SU-DHL-6 (cell line): Measurements from ENCODE around the gene APBA2.

ENCODE experiments used
- EZH2phosphoT487 ChIP-seq: fragments of 200-600 bp; sonication (generic), shearing (Covaris generic); conservative IDR thresholded peaks from 2 replicates; pipeline ENCODE4 v1.6.1; 2018; ENCODE audit warnings: mild to moderate bottlenecking, antibody characterized with exemption, low read length, moderate library complexity, mixed read lengths
- TF ChIP-seq, protein P1 (sequence below): fragments of 200-600 bp; sonication (generic); IDR thresholded peaks from one replicate; pipeline ENCODE4 v1.5.1; 2017; ENCODE audit warnings: antibody characterized with exemption, mild to moderate bottlenecking, low read length, moderate library complexity; ENCODE audit not compliant: insufficient read depth, poor library complexity, severe bottlenecking

DNA sequence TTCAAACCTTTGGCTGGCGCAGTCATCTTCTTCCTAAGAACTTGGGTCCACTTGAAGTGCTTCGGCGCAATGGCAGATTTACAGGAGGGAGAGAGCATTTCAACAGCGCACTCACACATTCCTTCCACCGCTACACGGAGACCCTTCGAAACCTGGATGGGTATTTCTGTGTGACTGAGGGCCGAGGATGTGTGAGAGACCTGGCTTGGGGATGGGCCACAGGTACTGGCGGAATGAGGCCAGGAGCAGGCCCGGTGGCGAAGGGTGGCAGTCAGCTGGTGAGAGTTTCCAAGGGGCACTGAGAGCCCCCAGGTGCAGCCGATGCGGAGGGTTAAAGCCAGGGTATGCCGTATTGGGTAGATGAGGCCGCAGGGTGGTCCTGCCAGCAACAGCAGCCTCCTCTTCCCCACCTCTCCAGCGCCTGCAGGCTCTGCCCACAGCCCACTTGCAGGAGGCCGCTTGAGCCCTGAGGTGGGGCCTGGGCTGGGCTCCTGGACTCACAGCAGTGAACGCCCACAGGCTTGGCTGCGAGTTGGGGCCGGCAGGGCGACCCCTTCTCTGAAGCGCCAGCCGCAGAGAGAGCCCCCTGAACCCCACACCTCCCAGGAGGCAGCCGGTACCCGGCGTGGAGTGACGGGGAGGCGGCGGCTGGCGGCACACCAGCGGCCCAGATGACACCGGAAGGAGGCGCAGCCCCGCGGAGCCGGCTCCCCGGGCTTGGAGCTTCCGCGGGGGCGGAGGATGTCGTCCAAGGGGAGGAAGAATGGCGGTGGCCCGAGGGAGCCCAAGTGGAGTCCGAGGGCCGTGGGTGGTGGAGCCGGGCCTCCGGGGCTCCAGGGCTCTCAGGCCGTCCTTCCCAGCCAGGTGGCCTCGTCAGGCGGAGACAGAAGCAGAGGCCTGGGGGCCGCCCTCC, 217.4 kb downstream of the APBA2 start:
- TF ChIP-seq, protein P1, sequence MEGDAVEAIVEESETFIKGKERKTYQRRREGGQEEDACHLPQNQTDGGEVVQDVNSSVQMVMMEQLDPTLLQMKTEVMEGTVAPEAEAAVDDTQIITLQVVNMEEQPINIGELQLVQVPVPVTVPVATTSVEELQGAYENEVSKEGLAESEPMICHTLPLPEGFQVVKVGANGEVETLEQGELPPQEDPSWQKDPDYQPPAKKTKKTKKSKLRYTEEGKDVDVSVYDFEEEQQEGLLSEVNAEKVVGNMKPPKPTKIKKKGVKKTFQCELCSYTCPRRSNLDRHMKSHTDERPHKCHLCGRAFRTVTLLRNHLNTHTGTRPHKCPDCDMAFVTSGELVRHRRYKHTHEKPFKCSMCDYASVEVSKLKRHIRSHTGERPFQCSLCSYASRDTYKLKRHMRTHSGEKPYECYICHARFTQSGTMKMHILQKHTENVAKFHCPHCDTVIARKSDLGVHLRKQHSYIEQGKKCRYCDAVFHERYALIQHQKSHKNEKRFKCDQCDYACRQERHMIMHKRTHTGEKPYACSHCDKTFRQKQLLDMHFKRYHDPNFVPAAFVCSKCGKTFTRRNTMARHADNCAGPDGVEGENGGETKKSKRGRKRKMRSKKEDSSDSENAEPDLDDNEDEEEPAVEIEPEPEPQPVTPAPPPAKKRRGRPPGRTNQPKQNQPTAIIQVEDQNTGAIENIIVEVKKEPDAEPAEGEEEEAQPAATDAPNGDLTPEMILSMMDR: no peak
- no peak for TF ChIP-seq EZH2phosphoT487
